Measurements from ENCODE around the gene CHN1.

Gene CHN1

DNA sequence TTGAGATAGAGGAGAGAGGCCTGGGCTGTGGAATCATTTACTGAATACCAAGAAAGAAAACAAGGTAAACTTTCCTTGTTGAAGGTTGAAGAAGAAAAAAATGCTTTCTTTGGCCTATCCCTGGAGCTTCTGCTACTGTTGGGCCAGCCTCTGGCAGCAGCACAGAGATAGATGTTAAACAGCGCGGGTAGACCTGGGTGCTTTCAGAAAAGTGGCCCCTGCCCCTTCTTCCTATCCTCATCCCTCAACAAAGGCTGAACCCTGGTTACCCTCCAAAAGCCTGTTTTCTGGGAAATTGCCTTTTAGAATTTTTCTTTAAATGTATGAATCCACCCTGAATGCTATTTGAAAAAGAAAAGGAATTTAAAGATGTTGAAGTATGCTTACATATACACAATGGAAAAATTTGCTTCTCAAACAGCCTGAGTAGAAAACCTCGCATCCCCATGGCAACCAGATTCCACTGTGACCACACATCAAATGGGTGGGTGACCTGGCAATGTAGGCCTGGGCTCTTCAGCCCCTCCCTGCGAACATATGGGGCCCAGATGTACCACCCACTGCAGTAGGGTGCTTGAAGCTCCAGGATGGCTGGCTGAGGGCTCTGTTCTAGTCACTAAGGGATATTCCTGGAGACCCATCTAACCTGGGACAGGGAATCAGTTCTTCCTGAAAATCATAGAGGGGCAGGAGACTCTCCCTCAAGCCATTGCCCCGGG, 217.5 kb downstream of the CHN1 start:
- TF ChIP-seq, protein P1, sequence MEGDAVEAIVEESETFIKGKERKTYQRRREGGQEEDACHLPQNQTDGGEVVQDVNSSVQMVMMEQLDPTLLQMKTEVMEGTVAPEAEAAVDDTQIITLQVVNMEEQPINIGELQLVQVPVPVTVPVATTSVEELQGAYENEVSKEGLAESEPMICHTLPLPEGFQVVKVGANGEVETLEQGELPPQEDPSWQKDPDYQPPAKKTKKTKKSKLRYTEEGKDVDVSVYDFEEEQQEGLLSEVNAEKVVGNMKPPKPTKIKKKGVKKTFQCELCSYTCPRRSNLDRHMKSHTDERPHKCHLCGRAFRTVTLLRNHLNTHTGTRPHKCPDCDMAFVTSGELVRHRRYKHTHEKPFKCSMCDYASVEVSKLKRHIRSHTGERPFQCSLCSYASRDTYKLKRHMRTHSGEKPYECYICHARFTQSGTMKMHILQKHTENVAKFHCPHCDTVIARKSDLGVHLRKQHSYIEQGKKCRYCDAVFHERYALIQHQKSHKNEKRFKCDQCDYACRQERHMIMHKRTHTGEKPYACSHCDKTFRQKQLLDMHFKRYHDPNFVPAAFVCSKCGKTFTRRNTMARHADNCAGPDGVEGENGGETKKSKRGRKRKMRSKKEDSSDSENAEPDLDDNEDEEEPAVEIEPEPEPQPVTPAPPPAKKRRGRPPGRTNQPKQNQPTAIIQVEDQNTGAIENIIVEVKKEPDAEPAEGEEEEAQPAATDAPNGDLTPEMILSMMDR (IDR thresholded peaks at IDR 0.05; ENCODE audit: low read depth, low read length): no peak
- H3K4me3 ChIP-seq (ENCODE audit: low read depth, low read length): no peak overlapping the region

DNA sequence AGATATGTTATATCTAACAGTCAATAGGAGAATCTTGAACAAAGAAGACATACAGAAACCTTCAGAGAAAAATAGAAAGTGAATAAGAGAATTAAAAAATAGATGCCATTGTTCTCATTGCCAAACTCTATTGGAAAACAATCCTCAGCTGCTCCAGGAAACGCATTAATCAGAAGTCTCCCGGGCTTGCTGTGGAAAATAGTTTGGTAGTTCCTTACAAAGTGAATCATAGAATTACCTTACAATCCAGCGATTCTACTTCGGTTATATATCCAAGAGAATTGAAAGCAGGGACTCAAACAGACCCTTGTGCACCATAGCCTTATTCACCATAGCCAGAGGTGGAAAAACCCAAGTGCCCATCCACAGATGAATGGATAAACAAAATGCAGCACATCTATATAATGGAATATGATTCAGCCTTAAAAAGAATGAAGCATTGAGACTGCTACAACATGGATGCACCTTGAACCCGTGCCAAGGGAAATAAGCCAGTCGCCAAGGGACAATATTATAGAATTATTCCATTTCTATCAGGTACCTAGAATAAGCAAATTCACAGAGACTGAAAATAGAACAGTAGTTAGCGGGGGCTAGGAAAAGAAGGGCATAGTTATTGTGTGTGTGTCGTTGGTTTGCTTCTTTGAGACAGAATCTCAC, 219.0 kb downstream of the CHN1 start:
- TF ChIP-seq, protein P1 (IDR thresholded peaks at IDR 0.05; ENCODE audit: low read depth, low read length): no peak
- no peak overlapping the region for H3K4me3 ChIP-seq (ENCODE audit: low read depth, low read length)

DNA sequence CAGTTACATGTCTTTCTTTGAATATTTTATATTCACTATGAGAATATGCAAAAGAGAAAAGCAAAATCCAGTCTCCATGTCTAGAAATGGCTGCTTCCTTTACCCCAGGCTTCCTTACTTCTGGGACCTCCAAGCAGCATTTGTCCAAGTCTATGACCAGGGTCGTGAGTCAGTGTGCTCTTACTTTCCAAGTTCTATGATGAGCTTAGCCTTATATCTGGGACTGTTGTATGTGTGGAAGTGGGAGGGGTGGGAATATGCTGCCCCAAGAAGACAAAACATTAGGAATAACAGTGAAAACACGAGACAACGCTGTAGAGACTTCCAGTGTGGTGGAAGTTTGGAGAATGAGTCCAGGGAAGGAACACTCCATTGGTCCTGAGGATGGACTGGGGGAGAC, 219.7 kb downstream of the CHN1 start:
- TF ChIP-seq, protein P1 (IDR thresholded peaks at IDR 0.05; ENCODE audit: low read depth, low read length): no peak
- H3K4me3 ChIP-seq (ENCODE audit: low read depth, low read length): no peak overlapping the region

DNA sequence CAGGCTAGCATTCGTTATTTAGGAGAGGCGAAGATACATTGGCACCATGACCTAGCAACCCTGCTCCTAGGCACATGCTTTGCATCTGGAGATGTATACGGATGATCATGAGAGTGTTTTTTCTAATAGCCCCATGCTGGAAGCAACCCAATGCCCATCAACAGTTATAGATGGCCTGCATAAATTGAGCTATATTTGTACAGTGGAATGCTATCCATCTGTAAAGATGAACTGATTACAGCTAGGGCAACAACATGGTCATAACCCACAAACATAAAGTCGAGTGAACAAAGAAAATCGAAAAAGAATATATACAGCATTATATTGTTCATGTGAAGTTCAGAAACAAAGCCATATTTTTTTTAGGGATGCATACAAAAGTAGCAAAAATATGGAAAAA, 220.3 kb downstream of the CHN1 start:
- no peak overlapping the region for H3K4me3 ChIP-seq (ENCODE audit: low read depth, low read length)
- TF ChIP-seq, protein P1 (IDR thresholded peaks at IDR 0.05; ENCODE audit: low read depth, low read length): no peak

DNA sequence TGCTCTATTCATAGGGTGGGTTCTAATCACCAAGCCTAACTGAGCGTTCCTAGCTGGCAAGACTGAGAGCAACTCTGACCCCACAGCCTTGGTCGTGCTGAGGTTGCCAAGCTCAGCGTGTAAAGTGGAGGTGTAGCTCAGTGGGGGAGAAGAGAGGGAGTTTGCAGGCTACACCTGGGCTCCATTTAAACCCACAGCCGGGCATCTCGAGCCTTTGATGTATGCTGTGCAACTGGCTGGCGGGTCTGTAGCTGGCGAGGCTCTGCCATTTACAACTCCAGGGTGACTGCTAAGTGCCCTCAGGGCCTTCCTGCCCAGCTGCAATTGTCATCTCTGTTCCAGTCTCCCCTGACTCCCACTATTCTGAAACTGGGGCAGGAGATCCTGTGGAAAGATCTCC, 220.9 kb downstream of the CHN1 start:
- TF ChIP-seq, protein P1 (IDR thresholded peaks at IDR 0.05; ENCODE audit: low read depth, low read length): no peak

DNA sequence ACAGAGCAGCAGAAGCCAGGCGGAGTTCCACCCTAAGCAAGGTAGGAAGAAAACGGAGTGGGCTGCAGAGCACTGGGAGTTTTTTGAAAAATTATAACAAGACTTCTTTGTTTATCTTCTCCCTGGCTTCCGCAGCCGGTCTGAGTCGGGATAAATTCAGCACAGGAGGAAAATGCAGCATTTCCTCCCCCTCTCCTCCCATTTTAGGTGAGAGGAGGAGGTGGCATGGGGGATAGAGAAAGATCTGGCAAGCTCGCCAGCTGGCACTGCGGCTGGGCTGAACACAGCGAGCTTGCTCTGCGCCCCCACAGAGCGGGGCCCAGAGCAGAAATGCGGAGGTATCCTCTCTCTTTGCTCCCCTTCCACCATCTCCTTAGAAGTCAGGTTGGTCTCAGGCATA, 223.2 kb downstream of the CHN1 start:
- no peak overlapping the region for H3K4me3 ChIP-seq (ENCODE audit: low read depth, low read length)
- TF ChIP-seq, protein P1 (IDR thresholded peaks at IDR 0.05; ENCODE audit: low read depth, low read length): no peak

More for the DNA sequence above, 220.9 kb downstream of the CHN1 start:
- H3K4me3 ChIP-seq (ENCODE audit: low read depth, low read length): no peak overlapping the region

DNA sequence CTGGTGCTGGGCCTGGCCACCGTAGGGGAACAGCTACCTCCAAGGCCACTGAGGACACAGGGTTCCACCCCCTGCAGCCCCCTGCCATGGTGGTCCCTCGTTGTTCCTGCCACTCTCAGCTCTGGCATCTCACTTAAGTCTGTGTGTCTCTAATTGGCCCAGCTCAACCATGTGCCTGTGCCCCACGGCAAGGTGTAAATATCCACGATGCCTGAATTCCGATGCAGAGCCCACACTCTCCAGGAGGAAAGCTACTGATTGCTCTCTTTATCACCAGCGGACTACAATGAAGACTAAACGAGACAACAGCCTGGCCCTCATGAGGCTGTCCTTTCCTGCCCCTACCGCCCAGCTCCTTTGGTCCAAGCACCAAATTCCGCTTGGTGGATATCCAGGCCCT, 223.9 kb downstream of the CHN1 start:
- TF ChIP-seq, protein P1 (IDR thresholded peaks at IDR 0.05; ENCODE audit: low read depth, low read length): no peak
- H3K4me3 ChIP-seq (ENCODE audit: low read depth, low read length): no peak overlapping the region
